HG03378 (cell line): ENCODE results near the gene REPIN1.

ENCODE experiments used
- ATAC-seq: cut with Tn5 transposase; IDR thresholded peaks from one replicate; pipeline ENCODE4 v1.9.1; 2021; ENCODE audit warnings: mild to moderate bottlenecking, moderate library complexity; ENCODE audit not compliant: unreplicated experiment

REPIN1 gene

DNA sequence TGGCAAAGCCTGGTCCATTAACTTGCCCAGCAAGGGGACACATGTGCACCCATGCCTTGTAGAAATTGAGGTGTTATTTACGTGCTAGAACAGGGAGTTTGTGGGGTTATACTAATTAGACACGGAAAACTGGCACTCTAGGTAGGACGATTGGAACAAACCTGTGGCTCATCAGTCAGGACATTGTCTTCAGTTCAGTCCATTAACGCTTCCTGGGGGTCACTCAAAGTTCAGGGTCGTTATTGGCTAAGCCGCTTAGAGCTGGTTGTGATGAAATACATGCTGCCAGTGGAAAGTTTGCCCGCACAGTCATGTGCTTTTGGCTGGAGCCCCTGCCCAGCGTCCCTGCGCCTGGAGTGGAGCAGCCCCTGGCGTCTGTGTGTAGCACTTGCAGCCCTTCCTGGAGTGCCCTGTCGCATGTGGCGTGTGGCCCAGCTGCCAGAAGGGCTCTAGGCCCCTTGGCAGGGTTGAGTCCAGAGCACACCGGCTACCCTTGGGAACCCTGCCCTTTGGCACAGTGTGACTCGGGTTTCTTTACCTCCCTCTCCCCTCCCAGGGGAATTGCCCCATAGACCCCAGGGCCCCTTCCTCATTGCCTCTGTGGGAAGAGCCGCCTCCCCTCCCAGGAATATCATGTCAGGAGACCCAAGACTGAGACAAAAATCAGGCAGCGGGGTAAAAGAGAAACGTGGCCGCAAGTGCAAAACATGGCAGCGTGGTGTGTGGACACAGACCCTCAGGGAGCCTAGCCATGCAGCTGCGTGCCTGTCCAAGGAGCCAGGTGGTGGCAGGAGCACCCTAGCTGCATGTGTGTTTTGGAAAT is 20.3 kb downstream of the REPIN1 start:
- ATAC-seq: no peak

DNA sequence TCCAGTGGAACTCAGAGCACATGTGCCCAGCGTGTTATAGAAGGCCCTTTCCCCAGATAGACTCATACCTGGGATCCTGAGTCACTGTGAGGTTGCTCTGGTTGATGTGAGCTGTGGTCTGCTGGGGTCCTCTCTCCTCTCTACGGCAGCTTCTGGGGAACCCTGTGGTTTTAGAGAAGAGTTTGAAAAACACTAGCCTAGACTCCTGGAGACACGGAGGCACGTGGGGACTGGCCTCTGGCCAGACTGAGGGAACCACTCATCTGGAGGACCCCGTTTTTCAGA is 20.9 kb downstream of the REPIN1 start:
- no peak for ATAC-seq

DNA sequence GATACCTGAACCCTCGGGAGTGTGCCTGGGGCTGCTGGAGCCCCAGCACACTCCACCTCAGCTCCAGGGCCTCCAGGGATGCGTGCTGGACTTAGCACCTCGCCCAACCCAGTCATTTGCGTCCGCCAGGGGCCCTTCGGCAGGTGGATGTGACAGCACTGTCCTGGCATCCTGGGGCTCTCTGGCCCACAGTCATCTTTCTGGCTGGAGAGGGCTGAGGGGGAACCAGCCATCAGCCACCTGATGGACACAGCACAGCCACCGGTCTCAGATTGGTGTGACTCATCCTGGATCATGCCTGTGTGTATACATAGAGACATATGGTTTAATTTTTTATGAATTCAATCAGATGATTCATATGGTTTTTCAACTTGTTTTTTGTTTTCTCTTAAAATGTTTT is 21.6 kb downstream of the REPIN1 start:
- no peak for ATAC-seq

DNA sequence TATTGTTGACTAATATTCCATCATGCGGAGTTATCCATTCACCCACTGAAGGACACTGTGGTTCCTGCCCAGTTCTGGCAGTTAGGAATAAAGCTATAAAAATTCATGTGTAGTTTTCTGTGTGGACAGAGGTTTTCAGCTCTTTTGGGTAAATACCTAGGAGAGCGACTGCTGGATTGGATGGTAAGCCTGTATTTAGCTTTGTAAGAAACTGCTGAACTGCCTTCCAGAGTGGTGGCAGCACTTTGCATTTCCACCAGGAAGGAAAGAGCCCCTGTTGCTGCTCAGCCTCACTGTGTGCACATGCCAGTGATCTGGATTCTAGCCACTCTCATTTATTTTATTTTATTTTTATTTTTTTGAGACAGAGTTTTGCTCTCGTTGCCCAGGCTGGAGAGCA is 24.7 kb downstream of the REPIN1 start:
- no peak for ATAC-seq

DNA sequence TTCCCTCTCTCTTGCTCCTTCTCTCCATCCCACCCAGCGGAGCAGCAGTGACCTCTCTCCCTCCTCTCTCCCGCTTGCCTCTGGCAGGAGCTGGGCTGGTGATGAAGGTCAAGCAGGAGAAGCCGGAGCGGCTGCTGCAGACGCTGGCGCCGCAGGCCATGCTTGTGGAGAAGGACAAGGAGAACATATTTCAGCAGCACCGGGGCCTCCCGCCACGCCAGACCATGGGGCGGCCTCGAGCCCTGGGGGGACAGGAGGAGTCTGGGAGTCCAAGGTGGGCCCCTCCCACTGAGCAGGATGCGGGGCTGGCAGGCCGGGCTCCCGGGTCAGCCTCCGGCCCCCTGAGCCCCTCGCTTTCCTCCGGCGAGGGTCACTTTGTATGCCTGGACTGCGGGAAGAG is 27.8 kb downstream of the REPIN1 start:
- ATAC-seq: no peak

DNA sequence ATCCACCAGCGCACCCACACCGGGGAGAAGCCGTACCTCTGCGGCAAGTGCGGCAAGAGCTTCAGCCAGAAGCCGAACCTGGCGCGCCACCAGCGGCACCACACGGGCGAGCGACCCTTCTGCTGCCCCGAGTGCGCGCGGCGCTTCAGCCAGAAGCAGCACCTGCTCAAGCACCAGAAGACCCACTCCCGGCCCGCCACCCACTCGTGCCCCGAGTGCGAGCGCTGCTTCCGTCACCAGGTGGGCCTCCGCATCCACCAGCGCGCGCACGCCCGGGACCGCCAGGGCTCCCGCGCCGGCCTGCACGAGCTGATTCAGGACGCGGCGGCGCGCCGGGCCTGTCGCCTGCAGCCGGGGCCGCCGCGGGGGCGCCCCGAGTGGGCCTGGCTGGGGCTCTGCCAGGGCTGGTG is 28.2 kb downstream of the REPIN1 start:
- no peak for ATAC-seq

DNA sequence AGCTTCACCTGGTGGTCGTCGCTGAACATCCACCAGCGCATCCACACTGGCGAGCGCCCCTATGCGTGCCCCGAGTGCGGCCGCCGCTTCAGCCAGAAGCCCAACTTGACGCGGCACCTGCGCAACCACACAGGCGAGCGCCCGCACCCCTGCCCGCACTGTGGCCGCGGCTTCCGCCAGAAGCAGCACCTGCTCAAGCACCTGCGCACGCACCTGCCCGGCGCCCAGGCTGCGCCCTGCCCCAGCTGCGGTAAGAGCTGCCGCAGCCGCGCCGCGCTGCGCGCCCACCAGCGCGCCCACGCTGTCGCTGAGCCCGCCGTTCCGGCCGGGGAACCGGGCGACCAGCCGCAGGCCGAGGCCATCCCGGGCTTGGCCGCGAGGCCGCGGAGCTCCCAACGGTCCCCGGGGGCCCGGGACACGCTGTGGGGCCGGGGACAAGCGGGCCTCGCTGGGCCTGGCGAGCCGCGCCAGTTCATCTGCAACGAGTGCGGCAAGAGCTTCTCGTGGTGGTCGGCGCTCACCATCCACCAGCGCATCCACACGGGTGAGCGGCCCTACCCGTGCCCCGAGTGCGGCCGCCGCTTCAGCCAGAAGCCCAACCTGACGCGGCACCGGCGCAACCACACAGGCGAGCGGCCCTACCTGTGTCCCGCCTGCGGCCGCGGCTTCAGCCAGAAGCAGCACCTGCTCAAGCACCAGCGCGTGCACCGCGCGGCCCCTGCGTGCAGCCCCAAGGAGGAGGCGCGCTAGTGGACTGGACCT is 28.9 kb downstream of the REPIN1 start:
- no peak for ATAC-seq

DNA sequence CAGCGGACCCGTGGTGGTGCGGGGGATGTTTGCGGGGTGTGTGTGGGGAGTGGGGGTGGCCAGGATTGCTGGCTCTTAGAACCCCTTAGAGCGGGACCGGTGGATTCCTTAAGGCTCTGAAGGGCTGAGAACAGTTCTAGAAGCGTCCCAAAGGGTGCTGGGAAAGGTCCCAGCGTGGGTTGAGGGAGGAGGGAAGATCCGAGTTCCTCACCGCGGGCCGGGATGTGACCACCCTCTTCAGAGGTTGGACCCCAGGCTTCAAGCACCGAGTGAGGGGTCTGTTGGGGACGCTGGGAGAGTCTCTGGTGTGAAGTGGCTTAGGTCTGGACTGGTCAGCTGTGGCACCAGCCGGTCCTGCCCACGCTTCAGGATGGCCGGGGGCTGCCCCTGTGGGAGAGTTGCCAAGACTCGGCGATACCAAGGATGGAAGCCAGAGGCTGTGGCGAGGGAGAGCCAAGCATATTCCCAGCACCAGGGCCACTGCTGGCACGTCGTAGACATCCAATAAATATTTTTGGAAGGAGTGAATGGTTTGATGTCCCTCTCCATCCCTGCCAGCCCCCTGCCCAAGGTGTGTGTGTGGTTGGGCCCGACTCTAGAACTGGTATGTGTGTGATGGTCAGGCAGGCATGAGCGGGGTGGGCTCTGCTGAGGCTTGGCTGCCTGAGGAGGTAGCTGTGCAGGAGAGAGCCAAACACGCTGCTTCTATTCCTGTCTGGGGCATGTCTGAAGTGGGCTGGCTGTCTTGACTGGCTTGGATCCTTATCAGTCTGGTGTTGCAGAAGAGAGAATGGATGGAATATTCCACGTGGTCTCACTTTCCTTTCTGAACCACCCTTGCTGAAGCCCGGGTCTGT is 29.7 kb downstream of the REPIN1 start:
- no peak for ATAC-seq

DNA sequence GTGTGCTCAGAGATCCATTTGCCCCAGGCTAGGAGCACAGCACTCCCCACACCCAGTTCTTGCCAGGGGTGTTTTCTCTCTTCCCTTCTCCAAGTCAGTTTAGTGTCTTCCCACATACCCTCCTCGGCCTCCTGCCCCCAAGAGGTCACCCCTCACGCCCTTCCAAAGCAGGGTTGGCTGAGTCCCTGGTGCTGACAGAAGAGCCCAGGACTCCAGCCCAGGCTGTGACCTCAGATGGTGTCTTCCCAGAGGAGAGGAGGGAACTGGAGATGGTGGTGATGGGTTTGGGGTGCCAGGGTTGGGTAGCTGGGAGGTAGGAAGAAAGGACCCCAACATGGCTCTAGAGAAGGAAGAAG is 30.3 kb downstream of the REPIN1 start:
- ATAC-seq: no peak

DNA sequence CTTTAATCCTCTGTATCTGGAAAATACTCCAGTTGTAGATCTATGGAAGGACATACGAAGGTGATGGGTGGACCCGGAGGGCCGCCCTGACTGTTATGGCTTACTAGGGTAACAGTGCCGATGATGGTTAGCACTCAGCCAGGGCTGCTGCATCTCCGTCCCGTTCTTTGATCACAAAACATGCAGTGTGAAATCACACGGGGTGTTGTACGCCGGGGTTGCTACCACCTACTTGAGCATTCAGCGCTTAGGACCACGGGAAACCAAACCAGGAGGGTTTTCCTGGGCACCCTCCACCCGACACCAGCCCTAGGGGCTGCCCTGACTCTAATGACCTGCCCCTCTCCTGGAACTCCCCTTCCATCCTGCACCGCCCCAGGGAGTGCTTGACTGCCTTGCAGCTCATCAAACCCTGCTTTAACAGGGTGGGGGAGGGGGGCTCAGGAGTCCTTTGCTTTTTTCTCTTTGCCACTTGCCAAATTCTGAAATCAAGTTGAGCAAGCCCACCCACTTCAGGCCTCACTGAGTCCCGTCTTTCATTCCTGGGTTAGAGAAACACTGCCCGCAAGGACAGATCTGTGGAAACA is 30.9 kb downstream of the REPIN1 start:
- no peak for ATAC-seq

DNA sequence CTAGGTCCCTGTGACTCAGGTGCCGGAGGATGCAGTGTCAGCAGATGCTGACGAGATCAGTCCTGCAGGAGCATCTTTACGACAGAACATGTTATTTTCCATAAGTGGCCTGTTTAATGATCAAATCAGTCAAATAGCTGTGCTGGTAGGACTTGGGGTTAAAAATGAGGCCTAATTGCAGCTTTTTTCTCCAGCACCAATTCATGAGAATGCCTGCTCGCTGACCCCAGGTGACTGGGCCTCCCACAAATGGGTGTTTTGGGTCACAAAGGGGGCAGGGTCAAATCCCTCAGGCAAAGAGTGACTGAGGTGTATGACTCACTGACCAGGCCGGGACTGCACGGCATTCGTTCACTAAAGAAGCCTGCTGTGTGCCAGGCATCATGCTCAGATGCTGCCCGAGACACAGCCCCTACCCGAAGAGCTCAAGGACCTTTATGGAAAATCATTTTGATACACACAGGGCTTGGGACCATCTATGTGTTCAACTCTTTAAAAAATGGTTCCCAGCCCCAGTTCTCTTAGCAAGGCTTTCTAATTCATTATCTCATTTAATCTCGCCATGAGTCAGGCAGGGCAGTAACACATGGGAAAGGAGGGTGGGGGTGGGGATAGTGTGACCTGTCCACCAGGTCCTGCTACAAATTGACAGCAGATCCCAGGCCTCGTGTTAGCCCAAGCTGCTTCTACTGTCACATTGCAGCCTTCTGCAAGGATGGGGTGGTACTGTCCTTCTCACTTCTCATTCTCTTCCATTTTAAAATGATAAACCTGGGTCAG is 31.6 kb downstream of the REPIN1 start:
- no peak for ATAC-seq

DNA sequence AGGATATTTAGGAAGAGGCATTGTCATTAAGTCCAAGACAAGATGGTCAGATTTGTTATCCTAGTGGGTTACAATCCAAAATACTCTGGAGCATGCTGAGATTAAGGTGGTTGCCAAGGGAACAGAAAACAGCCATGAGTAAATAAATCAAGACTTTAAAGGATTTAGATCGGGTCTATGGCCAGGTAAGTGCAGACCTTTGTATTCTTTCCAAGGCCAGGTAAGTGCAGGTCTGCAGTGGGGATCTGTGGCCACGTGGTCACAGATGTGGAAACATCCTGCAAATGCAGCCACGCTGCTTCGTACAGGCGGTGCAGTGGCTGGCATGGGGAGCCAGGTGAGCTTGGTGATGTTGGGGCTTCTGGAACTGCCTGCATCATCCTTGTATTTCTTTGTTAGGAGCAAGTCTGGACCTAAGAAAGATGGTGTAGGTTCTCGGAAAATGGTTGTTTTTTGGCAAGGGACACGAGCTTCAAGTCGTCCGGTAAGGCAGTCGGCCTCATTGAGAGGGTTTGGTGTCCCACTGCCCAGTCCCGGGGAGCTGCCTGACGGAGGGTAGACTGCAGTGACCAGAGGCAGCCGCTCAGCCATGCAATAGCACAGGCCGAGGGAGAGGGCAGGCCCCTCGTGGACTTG is 32.3 kb downstream of the REPIN1 start:
- ATAC-seq: no peak

DNA sequence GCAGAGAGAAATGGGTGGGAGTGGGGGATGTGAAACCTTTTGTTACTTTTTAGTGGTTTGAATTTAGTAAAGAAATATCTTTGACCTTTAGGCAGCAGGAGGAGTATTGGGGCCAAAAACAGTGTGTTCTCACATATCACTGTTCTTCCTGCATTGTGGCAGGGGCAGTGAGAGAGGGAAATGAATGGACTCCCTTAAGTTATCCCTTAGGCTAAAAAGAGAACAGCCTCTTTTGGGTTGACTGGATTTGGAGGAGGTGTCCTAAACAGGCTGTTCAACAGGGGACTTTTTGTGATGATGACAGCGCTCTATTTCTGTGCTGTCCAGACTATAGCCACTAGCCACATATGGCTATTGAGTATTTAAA is 32.8 kb downstream of the REPIN1 start:
- no peak for ATAC-seq

DNA sequence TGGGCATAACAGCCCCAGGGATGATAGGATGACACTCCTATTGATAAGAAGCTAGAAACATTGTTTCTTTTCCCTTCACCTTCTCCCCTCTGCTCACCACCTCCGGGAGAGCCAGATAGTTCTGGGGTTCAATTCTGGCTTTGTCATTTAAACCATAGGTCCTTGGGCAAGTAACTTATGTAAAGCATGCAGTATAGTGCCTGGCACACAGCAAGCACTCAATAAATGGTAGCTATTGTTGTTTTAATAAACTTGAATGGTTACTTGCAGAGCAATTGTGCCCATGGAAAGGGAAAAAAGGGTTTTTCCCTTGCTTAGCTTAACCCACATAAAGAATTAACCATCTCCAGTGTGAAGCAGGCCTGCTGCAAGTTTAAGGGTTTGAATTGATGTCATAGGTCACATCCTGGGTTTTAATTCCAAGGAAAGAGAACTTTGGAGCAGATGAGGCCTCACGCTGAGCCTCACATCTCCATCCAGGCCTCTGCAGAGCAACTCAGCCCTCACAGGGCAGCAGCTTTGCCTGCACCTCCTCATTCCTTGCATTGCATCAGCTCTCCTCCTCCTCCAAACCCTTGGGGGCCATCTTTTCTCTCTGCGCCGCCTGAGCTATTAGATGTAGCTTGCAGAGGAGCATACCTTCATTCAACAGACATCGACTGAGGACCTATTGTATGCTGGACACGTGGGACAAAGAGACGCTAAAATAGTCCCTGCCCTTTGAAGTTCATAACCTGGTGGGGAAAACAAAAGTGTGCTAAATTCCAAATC is 33.4 kb downstream of the REPIN1 start:
- ATAC-seq: no peak

DNA sequence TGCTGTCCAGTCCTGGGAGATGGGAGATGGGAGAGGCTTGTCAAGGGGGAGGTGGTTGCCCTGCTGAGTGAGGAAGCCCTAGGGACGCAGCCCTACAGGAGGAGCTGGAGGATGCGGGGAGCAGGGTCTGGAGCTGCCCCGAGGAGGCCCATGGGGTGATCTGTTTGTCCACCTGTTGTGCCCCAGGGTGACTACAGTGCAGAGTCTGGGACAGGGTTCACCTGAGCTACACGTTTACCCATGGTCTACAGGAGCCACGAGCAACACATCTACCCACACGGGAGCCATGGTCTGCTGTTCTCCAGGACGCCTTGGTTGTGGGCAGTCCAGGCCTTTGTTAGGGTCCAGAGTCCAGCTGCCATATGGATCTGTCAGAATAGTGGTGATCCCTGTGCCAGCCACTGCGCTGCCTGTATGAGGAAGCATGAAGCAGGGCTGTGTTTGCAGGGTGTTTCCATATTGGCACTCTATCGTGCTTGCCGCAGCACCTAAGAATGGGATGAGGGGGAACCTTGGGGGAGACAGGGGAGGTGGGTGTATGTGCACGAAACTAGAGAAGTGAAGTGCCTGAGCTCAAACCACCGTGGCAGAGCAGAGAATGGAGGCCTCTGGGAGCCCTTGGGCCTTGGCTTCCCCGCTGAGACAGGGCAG is 34.2 kb downstream of the REPIN1 start:
- no peak for ATAC-seq

DNA sequence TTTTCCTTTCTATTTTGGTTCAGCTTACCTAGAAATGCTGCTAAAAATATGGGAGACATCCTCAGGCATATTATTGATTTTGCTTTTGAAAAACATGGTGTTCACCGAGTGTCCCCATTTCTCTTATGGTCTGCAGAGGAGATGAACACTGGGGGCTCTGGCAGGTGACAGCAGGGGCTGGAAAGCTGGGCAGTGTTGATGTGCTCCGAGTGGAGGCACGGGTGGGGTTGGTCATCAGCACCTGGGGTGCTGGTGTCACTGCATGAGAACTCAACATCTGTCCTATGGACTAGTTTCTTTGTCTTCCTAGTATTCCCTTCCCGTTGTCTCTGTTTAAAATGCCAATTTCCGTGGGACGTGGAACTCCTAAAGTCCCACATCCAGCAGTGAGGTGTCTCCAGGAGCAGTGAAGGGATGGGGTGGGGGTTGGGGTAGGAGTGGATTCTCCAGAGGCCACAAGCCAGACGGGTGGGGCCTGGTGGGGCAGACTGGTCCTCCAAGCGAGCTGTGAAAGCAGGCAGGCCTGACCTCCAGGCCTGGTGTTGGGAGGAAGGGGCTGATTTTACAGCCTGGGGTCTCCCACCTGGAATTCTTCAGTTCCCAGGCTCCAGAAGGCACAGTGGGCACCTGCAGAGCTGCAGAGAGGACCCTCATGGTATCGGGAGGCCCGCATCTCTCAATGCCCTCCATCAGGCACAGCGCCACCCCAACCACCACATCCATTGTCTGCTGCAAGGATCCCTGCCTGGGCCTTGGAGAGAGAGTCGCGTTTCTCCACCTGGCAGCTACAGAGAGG is 35.0 kb downstream of the REPIN1 start:
- no peak for ATAC-seq

DNA sequence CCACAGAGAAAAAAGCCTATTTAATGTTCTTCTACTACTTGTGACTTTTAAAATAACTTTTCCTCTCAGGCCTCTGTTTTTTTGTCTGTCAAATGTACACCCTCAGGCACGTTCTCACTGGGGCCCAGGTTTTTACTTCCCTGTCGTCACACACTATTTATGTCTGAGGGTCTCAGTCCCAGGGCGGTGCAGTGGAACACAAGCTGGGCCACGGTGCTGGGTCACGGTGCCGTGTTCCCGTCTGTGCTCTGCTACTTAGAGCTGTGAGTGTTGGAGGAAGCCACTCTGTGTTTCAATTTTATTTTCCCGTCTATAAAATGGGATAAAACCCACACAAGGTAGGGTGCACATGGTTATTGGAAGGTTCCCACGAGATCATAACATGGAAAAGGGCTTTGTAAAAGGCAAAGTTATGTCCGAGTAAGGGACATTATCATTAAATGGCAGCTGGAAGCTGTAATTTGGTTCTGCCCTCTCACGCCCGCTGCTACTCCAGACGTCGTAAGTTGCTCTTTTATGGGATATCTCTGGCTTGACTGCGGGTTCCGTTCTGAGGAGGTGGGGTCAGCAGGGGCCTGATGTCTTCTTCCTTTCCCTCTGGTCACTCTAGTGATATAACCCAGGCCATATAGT is 35.7 kb downstream of the REPIN1 start:
- ATAC-seq: no peak
